GM12892 (cell line): Measurements from ENCODE around the gene ZNF488.

Experiments used
- POLR2A ChIP-seq: IDR thresholded peaks from 2 replicates; pipeline ENCODE4 v1.6.1; 2011; ENCODE audit warnings: low read depth, low read length, control low read depth
- POLR2AphosphoS5 ChIP-seq: IDR thresholded peaks from 2 replicates; pipeline ENCODE4 v1.6.1; 2011; ENCODE audit warnings: low read depth, low read length, control low read depth
- TAF1 ChIP-seq: IDR thresholded peaks from 2 replicates; pipeline ENCODE4 v1.6.1; 2011; ENCODE audit warnings: low read depth, mild to moderate bottlenecking, control low read depth, low read length, borderline replicate concordance

DNA sequence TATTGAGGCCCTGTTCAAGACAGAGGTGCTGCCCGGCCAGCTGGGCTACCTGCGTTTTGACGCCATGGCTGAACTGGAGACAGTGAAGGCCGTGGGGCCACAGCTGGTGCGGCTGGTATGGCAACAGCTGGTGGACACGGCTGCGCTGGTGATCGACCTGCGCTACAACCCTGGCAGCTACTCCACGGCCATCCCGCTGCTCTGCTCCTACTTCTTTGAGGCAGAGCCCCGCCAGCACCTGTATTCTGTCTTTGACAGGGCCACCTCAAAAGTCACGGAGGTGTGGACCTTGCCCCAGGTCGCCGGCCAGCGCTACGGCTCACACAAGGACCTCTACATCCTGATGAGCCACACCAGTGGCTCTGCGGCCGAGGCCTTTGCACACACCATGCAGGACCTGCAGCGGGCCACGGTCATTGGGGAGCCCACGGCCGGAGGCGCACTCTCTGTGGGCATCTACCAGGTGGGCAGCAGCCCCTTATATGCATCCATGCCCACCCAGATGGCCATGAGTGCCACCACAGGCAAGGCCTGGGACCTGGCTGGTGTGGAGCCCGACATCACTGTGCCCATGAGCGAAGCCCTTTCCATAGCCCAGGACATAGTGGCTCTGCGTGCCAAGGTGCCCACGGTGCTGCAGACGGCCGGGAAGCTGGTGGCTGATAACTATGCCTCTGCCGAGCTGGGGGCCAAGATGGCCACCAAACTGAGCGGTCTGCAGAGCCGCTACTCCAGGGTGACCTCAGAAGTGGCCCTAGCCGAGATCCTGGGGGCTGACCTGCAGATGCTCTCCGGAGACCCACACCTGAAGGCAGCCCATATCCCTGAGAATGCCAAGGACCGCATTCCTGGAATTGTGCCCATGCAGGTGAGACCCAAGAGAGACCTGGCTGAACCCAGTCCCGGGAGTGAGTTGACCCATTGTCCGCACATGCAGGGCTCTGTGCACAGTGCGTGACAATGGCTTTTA is 33.1 kb downstream of the ZNF488 start:
- TF ChIP-seq POLR2A = no peak
- no peak for TF ChIP-seq POLR2AphosphoS5
- TF ChIP-seq TAF1 = no peak
